GM21360 (cell line): ENCODE measurements around the gene PJVK.
A peak's percentile ranks its signal among the peaks of the same experiment; 100 is the strongest.

Experiments used
- ATAC-seq: cut with Tn5 transposase; IDR thresholded peaks from one replicate; pipeline ENCODE4 v1.9.1; 2021; ENCODE audit warnings: mild to moderate bottlenecking, moderate library complexity; ENCODE audit not compliant: unreplicated experiment

The PJVK gene

DNA sequence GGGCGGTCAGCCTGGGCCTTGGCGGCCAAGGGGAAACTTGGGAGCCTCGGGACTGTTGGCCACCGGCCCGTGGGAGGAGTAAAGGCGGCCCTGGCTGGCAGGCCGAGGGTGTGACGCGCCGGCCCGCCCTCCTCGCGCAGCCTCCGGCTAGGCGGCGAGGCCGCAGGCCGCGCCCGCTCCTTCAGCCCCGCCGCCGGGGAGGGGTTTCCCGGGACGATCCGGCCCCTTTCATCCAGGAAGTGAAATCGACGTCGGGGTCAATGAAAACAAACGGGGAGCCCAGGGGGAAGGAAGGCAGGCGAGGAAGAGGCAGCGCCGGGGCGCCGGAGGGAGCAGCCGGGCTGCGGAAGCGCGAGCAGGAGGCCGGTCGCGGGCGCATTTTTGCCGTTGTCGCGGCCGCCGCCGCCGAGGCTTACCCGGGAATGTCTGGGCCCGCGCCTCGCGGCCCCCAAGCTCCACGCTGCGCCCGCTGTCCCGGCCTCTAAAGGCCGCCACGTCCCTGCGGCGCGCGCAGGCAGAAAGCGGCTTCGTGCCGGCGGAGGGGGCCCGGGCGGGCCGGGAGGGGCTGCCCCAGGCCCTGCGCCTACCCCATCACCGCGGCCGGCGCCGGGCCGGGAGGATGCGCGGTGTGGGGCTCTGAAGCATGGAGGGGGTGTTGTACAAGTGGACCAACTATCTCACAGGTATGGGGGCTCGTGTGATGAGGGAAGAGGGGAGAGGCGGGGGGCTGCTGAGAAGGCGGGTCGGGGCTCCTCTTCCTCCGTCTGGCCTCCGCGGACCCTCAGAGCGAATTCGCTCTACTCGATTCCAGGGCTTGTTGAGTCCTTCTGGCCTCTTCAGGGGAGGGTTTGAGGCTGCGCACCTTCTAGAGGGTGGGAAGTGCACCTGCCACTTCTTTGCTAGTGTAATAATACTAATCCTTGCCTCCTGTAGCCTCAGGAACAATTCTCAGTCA, 29.3 kb downstream of the PJVK start, which contains the start of gene PLEKHA3:
PLEKHA3 (plus strand) TSS at position 231 of the 955 bp plus-strand sequence; CDS start at position 644, 413 bp downstream.
- ATAC-seq = peak; percentile 57

DNA sequence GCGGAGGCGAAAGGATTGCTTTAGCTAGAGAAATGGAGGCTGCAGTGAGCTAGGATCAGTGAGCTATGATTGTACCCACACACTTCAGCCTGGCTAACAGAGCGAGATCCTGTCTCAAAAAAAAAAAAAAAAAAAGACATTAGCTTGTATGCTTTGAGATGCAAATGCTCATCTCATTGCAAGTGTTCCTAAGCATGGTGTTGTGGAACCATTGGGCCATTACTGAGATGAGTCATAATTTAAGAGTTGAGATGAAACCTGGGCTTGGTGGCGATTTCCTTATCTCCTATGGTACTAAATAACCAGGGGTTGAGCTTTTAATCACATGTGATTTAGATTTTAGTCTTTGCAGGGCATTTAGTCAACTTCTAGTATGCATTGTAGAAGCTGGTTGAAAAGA, 31.3 kb downstream of the PJVK start:
- ATAC-seq = peak; percentile 37

DNA sequence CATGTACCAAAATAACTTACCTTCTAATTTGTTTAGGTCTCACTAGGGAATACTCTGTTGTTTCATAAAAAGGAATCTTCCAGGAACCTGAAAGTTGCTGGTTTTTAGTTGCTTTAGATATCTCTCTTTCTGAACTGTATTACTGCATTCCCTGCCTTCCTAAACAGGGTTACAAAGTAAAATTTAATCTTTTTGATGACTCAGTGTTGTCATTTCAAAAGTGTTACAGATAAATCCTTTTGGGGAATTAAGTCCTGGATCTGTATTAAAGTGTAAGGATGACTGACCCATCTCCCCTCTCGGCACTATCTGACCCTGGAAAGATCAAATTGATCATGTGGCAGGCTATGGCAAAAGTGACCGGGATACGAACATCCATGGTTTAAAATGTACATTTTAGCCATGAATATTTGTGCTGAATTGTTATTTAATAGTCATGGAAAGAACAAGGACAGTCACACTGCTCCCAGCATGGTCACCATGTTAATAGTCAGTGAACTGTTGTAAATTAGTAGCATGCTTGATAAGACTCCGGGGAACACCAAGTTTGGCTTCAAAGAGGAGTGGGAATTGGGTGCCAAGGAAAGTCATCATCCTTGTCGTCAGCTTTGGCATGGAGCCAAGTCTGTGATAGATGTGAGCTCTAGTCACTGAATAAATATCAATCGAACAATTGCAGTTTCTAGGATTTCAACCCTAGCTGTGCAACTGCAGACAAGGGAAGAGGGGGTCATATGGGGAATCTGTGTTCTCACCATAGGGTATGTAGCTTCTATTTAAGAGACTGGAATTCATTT, 33.3 kb downstream of the PJVK start:
- ATAC-seq = no peak

DNA sequence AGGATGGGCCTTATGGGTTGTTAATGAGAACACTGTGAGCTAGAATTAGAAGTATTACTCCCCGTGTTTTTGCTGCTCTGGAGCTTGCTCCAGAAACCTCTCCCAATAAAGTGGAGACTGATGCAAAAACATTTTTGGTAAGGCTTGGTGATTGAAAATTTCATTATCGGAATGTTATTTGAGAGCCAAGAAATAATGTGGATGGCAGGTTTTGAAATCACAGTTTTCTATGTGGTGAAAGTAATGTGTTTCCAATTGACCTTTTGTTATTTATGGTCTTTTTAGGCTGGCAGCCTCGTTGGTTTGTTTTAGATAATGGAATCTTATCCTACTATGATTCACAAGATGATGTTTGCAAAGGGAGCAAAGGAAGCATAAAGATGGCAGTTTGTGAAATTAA, 34.2 kb downstream of the PJVK start:
- no peak for ATAC-seq

DNA sequence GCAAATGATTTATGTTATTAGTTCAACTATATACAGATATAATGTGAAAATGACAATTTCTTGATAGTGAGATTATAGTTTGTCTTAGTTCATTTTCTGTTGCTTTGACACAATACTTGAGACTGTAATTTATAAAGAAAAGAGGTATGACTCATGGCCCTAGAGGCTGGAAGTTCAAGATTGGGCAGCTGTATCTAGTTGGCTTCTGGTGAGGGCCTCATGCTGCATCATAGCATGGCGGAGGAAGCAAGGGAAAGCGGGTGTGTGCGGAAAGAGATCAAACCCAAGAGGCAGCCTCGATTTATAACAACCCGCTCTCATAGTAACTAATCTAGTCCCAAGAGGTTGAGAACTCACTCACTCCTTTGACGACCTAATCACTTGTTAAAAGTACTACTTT, 40.4 kb downstream of the PJVK start:
- ATAC-seq = no peak

DNA sequence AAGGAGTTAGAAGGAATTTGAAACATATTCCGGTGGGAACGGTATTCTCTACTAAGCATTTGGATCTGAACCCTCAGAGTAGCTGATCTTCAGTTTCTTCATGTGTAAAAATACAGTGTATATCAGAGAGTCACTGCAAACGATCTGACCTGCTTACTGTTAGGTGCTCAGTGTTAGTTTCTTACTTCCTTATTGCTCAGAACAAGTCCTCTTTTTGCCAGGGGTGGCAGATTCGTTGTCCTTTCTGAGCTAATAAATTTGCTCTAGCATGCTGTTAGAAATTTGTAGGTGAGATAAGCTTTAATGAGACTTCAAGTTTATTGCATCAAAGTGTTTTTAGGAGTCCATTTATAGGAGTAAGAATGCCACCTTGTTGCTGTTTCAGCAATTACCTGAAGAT, 44.9 kb downstream of the PJVK start:
- no peak for ATAC-seq

DNA sequence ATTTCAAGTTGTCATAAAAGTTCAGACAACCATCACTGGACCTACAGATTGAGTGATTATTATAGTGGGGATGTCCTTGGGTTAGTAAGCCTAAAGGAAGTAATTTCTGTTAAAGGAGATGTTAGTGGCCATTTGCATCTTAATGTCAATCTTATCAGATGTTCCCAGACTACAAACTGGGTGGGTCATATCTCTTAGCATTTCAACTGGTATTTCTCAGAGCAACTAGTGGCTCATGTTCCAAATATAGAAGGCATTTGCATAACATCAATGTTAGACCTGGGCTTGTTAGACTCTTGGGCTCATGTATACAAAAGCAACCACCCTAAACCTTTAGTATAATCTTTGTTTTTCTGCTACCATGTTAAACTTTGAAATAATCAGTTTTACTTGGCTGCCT, 47.0 kb downstream of the PJVK start:
- no peak for ATAC-seq

DNA sequence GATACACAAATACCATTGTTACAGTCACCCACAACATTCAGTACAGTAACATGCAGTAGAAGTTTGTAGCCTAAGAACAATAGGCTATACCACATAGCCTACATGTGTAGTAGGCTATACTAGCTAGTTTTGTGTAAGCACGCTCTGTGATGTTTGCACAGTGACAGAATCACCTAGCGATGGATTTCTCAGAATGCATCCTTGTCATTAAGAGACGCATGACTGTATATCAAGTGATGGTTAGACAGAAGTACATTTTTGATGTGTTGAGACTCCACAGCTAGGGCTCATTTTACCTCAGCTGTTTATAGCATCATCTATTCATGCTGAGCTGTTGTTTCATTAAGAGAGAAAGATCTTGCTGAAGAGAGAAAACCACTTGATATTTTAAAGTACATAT, 48.5 kb downstream of the PJVK start:
- no peak for ATAC-seq

DNA sequence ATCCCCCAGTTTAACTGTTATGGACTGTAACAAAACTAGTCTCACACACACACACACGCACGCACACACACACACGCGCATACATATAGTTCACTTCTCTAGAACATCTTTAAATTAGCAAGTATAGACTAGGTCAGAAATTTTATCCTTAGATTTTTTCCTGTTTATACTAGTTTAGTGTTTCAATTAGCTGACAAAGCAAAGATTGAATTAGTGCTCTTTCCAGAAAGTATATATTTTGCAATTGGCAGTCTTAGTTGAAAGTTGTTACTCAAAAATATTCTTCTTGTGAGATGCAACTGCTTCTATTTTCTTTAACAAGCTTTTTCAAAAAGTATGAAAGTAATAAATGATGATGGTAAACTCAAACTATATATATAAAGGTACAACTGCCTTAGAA, 51.6 kb downstream of the PJVK start:
- no peak for ATAC-seq

DNA sequence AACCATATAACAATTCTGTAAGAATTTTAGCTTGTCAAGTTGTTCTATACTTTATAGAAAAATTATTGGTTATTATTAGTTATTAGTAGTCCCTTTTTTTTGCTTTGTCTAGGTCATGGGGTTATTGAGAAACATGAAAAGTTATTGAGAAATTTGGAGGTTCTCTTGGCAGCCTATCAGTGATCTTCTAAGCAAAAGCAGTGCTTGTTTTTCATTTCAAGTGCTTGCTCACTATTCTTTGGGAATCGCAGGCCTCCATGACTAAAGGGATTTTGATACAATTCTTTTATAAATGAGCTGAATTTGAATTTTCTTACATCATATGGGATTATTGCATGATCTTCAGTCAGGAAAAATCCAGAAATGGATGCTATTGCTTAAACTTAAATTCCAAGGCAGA, 54.9 kb downstream of the PJVK start:
- ATAC-seq = no peak

DNA sequence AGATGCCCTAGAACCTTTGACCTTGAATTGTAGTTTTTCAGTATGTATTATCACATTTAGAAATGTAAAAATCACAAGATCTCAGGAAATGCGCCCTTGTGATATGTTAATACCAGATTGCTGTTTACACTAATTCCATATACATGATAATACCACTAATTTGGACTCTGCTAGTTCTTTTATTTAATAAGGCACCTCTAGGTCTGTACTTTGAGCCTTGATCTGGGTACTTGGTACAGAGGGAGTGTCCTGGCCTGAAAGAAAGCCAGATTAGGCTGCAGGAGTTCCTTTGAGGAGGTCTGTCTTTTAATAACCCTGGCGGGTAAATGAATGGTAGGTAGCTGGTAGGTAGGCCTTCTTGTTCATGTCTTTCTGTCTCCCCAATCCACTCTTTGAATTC, 55.3 kb downstream of the PJVK start:
- no peak for ATAC-seq

DNA sequence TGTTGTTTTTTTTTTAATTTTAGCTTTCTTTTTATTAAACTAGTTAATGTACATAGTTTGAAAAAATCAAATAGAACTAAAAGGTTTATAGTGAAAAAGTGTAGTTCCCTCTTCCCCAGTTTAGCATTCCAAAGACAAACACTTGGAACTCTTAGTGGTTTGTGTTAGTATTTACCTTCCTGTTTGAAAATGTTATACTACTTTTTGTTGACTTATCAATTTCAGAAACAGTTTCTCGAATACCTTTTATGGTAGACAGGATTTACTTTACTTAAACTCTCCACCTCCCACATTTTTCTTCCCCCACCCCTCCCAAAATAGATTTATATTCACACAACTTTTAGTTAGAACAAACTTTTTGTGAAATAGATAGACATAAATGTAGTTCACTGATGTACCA, 55.8 kb downstream of the PJVK start:
- ATAC-seq = peak; percentile 12

DNA sequence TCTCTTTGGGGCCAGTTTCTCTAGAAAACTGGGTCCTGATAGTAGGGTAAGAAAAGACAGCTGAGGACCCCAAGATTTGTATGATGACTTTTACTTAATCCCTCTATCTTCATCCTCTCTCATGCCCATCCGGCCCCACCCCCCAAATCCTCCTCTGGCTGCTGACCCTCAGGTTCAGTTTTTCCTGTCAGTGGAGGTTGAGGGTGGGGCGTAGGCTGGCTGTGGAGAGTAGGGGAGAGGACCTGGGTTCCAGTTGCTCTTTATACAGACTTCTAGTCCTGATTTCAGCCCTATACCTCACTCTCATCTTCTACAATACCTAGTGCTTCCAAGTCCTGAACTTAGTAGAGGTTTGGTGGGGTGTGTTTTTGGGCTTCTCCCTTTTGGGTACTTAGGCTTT, 57.5 kb downstream of the PJVK start:
- ATAC-seq = no peak

DNA sequence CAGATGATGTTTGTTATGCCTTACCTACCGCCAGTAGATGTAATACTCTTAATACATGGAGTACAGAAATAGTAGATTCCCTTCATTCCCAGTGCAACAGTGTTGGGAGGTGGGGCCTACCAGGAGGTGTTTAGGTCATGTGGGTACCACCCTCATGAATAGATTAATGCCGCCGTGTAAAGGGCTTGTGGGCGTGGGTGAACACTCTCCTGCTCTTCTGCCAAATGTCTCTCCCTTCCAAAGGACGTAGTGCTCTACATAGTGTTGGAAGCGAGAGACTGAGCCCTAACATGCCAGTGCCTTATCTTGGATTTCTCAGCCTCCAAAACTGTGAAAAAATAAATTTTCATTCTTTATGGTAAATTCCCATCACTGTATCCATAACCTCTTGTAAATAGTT, 59.2 kb downstream of the PJVK start:
- ATAC-seq = no peak
